BLaER1 (cell line): ENCODE results near the gene NDUFB4.
A peak's percentile ranks its signal among the peaks of the same experiment; 100 is the strongest.

ENCODE experiments used
- H3K27ac ChIP-seq: shearing (Covaris generic); formaldehyde crosslinking; 2 replicates; pipeline ENCODE4 v1.8.1; 2022
- H3K27me3 ChIP-seq: shearing (Covaris generic); formaldehyde crosslinking; 2 replicates; pipeline ENCODE4 v1.8.1; 2022
- H3K36me3 ChIP-seq: shearing (Covaris generic); formaldehyde crosslinking; 2 replicates; pipeline ENCODE4 v1.8.1; 2022
- H3K4me1 ChIP-seq: shearing (Covaris generic); formaldehyde crosslinking; 2 replicates; pipeline ENCODE4 v1.8.1; 2022
- H3K4me2 ChIP-seq: shearing (Covaris generic); formaldehyde crosslinking; 2 replicates; pipeline ENCODE4 v1.8.1; 2022
- H3K4me3 ChIP-seq: shearing (Covaris generic); formaldehyde crosslinking; 2 replicates; pipeline ENCODE4 v1.8.1; 2022
- H3K9ac ChIP-seq: shearing (Covaris generic); formaldehyde crosslinking; 2 replicates; pipeline ENCODE4 v1.8.1; 2022
- H3K9me3 ChIP-seq: shearing (Covaris generic); formaldehyde crosslinking; 2 replicates; pipeline ENCODE4 v1.8.1; 2022
- H4K20me1 ChIP-seq: shearing (Covaris generic); formaldehyde crosslinking; 2 replicates; pipeline ENCODE4 v1.8.1; 2022
- Cebpa-rat ChIP-seq: shearing (Covaris generic); IDR thresholded peaks from 2 replicates; pipeline ENCODE4 v1.8.1; 2022

The NDUFB4 gene

DNA sequence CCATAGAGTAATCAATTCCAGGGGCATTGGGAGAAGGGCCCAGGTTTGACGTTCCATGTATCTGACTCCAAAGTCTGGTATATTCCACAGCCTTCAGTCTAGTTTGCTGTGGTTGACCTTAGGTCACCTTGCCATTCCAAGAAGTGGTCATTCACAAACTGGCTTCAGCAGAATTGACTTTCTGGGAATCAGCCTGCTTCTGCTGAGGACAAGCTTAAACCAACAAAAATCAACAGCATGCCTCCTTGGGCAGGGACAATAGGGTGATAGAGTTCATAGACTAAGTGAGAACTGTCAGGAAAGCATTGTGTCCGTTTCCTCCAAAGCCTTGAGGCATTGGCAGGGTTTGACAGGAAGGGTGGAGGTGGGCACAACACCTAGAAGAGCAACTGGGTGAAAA, 24.1 kb upstream of the NDUFB4 start:
- Histone ChIP-seq H3K9ac (no peak overlapping the region), H3K4me3 (no peak overlapping the region), H3K27ac (no peak overlapping the region), H3K36me3 (no peaks in the 10 kb centered on the region), H3K27me3 (no peaks in the 10 kb centered on the region), H3K4me1 (peaks cover 5% of the 10 kb centered on the region), H3K4me2 (no peak overlapping the region), H3K9me3 (no peaks in the 10 kb centered on the region), H4K20me1 (no peaks in the 10 kb centered on the region)
- no peak for TF ChIP-seq Cebpa-rat

DNA sequence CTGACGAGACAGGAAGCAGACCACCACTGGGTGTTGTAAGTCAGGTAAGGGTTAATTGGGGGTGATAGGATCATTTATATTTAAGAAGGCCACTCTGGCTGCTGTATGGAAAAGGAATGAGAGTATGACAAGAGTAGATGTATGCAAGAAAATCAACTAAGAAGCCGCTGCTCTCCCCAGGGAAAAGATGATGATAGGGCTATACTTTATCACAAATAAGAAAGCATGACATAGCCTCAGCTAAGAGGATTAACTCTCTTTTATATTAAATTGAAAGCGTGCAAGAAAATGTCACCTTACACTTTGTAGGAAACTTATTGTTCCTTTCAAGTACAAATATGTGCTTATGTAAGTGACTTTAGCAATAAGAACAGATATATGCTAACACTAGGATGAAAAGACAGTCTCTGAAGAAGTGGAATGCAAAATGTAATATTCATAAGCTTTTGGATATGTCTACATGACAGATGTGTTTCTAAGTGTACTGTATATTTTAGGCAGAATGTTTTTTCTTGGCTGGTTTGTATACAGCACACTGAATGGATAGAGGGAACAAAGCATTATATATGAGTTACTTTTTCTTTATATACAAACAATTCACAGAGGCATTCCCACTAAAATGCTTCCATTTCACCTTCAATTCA, 8.7 kb upstream of the NDUFB4 start:
- no peaks in the 10 kb centered on the region for H3K27me3 ChIP-seq
- H3K36me3 ChIP-seq, result no peaks in the 10 kb centered on the region
- H3K4me3 ChIP-seq, result no peak overlapping the region
- no peak overlapping the region for H3K27ac ChIP-seq
- no peak overlapping the region for H3K9ac ChIP-seq
- no peaks in the 10 kb centered on the region for H3K4me1 ChIP-seq
- H4K20me1 ChIP-seq, result no peaks in the 10 kb centered on the region
- no peak for TF ChIP-seq Cebpa-rat
- H3K9me3 ChIP-seq, result no peaks in the 10 kb centered on the region
- no peak overlapping the region for H3K4me2 ChIP-seq

DNA sequence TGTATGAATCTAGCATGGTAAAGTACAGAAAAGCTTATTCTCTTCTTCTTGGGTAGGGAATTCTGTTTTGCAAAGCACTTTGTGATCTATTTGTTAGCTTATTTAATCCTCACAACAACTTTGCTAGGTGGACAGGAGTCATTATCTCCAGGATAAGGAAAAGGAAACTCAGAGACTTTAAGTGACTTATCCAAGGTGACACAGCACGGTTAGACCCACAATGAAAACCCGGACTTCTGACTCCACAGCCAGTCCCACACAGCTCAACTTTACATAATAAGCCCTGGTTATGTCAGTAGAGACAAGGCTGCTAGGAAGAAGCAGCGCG, 384 bp upstream of the NDUFB4 start:
- Histone ChIP-seq H3K9me3 (no peaks in the 10 kb centered on the region), H3K4me1 (peaks cover 28% of the 10 kb centered on the region), H3K27me3 (no peaks in the 10 kb centered on the region), H3K27ac (peak overlapping the region; percentile 97; the same call in 1 of the 2 replicates), H3K4me3 (peak overlapping the region; percentile 86), H4K20me1 (peaks cover 37% of the 10 kb centered on the region), H3K9ac (peak overlapping the region; percentile 97; the same call in 1 of the 2 replicates), H3K4me2 (peak overlapping the region; percentile 70), H3K36me3 (peaks cover 32% of the 10 kb centered on the region)
- no peak for TF ChIP-seq Cebpa-rat

DNA sequence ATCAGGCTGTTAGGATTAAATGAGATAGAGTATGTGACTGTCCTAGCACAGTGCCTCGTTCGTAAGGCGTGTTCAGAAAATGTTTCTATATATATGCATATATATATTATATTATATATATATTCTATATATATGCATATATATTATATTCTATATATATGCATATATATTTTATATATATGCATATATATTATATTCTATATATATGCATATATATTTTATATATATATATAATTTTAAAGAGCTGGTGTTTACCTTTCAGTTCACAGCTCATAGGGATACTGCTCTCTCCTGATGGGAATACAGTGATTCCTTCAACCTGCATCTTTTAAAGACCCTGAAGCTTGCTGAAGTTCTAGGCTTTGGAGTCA, 702 bp downstream of the NDUFB4 start:
- no peak for TF ChIP-seq Cebpa-rat
- Histone ChIP-seq H3K27ac (peak overlapping the region; percentile 97), H3K4me1 (peaks cover 28% of the 10 kb centered on the region), H3K9me3 (no peaks in the 10 kb centered on the region), H3K4me2 (peak overlapping the region; percentile 89), H3K9ac (peak overlapping the region; percentile 97), H3K36me3 (peaks cover 43% of the 10 kb centered on the region), H4K20me1 (peaks cover 48% of the 10 kb centered on the region), H3K4me3 (peak overlapping the region; percentile 86), H3K27me3 (no peaks in the 10 kb centered on the region)

DNA sequence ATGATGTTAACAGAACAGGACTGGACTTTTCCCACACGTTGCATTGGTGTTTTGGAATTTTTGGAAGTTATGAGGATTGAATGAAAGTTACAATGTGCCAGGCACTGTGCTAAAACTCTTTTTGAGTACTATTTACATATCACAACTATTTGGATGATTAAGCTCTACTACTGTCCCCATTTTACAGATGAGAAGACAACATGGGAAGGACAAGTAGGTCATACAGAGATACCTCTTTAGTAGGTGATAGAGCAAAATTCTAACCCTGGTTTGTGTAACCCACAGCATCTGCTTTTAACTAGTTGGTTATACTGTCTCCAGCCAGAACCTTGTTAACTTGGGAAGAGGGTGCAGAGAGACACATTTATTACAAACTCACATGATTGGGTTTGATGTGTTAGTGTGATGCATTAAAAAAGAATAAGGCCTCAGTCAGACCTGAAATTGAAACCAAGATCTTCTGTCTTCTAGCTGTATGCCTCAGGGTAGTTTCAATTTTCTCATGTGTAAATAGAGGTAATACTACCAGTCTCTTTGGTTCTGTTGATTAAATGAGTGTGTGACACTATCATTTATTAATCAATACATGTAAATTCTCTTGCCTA, 1.4 kb downstream of the NDUFB4 start:
- H4K20me1 ChIP-seq, result peaks cover 54% of the 10 kb centered on the region
- peaks cover 28% of the 10 kb centered on the region for H3K4me1 ChIP-seq
- no peaks in the 10 kb centered on the region for H3K27me3 ChIP-seq
- TF ChIP-seq Cebpa-rat, result no peak
- no peak overlapping the region for H3K27ac ChIP-seq
- H3K4me2 ChIP-seq, result peak overlapping the region; percentile 89
- peak overlapping the region; percentile 63; the same call in 1 of the 2 replicates for H3K9ac ChIP-seq
- H3K36me3 ChIP-seq, result peaks cover 50% of the 10 kb centered on the region
- no peaks in the 10 kb centered on the region for H3K9me3 ChIP-seq
- H3K4me3 ChIP-seq, result peak overlapping the region; percentile 86

DNA sequence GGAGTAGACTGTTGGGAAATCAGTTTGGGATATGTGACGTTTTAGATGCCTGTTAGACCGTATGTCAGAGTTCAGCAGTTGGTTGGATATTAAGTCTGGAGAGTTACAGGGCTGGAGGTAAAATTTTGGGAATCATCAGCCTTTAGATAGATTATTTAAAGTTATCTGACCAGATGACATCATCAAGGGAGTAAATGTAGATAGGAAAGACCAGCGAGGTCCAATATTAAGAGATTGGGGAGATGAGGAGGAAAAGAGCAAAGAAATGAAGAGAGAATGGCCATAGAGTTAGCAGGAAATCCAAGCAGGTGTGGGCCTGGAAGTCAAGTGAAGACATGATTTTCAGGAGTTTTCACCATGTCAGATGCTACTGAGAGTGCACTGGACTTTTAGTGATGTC, 3.1 kb downstream of the NDUFB4 start:
- H3K4me2 ChIP-seq, result peak overlapping the region; percentile 89
- TF ChIP-seq Cebpa-rat, result no peak

DNA sequence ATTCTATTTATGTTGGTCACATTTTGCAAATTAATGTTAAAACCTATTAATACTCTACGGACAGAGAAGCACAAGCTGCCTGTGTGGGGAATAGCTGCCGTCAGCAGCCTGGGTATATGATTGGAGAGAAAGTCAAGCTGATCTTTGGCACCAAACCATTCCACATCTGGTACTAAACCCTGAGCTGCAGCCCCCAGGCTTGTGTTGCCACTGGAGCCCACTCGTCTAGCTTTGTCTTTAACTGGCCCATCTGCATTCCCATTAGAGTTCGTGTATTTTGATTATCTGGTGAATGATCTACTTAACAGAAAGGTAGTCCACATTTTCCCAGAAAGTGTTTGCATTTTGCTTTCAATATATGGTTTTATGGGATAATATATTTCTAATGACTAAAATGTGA, 5.4 kb downstream of the NDUFB4 start:
- Histone ChIP-seq H4K20me1 (peaks cover 65% of the 10 kb centered on the region), H3K27me3 (no peaks in the 10 kb centered on the region), H3K9me3 (no peaks in the 10 kb centered on the region), H3K4me3 (no peak overlapping the region), H3K27ac (no peak overlapping the region), H3K36me3 (peaks cover 64% of the 10 kb centered on the region), H3K9ac (no peak overlapping the region), H3K4me2 (no peak overlapping the region), H3K4me1 (peaks cover 28% of the 10 kb centered on the region)
- TF ChIP-seq Cebpa-rat, result no peak

More for the DNA sequence above, 3.1 kb downstream of the NDUFB4 start:
- Histone ChIP-seq H3K27me3 (no peaks in the 10 kb centered on the region), H3K4me1 (peaks cover 28% of the 10 kb centered on the region), H3K4me3 (no peak overlapping the region), H3K9me3 (no peaks in the 10 kb centered on the region), H3K27ac (no peak overlapping the region), H4K20me1 (peaks cover 65% of the 10 kb centered on the region), H3K36me3 (peaks cover 64% of the 10 kb centered on the region), H3K9ac (no peak overlapping the region)

DNA sequence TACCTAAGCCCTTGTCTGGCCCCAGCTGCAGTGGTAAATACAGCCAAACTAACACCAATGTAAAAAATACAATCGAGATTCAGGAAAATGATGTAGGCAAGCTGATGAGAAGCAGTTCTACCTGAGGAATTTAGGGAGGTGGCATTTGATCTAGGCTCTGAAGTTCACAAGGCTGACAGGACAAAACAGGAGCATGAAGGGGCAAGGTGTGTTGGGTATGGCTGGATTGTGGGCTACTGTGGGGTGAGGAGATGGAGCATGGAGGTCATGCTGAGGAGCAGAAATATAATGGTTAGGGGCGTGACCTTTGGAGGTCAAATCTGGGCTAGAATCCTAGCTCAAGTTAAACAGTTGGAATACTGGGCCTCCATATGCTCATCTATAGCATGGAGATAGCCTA, 6.5 kb downstream of the NDUFB4 start:
- H3K27ac ChIP-seq, result no peak overlapping the region
- TF ChIP-seq Cebpa-rat, result no peak
- no peak overlapping the region for H3K4me3 ChIP-seq
- H3K4me1 ChIP-seq, result peaks cover 20% of the 10 kb centered on the region
- peaks cover 60% of the 10 kb centered on the region for H3K36me3 ChIP-seq
- H3K9me3 ChIP-seq, result no peaks in the 10 kb centered on the region
- peaks cover 59% of the 10 kb centered on the region for H4K20me1 ChIP-seq
- H3K27me3 ChIP-seq, result no peaks in the 10 kb centered on the region
- H3K4me2 ChIP-seq, result no peak overlapping the region
- no peak overlapping the region for H3K9ac ChIP-seq

DNA sequence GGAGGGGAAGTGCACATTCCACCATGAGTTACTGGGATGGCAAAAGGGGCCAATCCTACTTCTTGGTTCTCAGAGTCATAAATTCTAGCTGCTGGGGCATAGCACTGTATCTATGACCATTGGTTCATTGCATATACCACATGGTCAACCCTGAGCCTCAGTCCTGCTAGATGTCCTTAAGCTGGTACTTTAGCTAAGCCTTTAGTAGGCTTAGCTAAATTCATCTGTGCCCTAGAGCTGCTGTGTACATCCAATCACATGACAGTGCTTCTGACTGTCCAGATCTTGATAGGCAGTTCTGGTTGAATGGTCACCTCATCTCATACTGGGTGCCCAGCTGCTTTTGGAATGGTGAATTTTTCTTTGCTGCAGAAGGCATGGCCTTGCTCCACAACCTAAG, 8.2 kb downstream of the NDUFB4 start:
- H3K27me3 ChIP-seq, result no peaks in the 10 kb centered on the region

DNA sequence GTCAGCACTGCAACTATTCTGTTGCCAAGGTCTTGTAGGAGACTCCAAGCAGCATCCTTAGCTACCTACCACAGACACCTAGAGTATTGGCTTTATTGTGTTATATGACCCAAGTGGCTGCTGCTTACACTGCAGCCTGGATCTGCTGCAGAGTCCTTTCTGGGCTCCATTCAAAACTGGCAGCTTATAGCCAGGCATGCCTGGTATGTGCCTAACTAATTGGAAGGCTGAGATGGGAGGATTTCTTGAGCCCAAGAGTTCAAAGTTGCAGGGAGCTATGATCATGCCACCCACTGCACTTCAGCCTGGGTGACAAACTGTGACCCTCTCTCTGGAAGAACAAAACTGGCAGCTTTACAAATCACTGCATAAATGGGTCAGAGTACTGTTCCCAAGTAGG, 8.6 kb downstream of the NDUFB4 start:
- Histone ChIP-seq H4K20me1 (peaks cover 38% of the 10 kb centered on the region), H3K4me1 (no peaks in the 10 kb centered on the region), H3K4me3 (no peak overlapping the region), H3K27ac (no peak overlapping the region), H3K9me3 (no peaks in the 10 kb centered on the region), H3K36me3 (peaks cover 39% of the 10 kb centered on the region), H3K27me3 (no peaks in the 10 kb centered on the region), H3K4me2 (no peak overlapping the region), H3K9ac (no peak overlapping the region)
- TF ChIP-seq Cebpa-rat, result no peak

More for the DNA sequence above, 8.2 kb downstream of the NDUFB4 start:
- H3K4me3 ChIP-seq, result no peak overlapping the region
- peaks cover 42% of the 10 kb centered on the region for H4K20me1 ChIP-seq
- no peak for TF ChIP-seq Cebpa-rat
- peaks cover 44% of the 10 kb centered on the region for H3K36me3 ChIP-seq
- H3K4me1 ChIP-seq, result peaks cover 3% of the 10 kb centered on the region
- H3K9ac ChIP-seq, result no peak overlapping the region
- H3K4me2 ChIP-seq, result no peak overlapping the region
- no peaks in the 10 kb centered on the region for H3K9me3 ChIP-seq
- no peak overlapping the region for H3K27ac ChIP-seq
